Loucy (cell line): Measurements from ENCODE around the gene TTLL5.

Source experiments
- H2AFZ ChIP-seq: fragments of 200-600 bp; sonication (generic); 2 replicates; pipeline ENCODE4 v1.6.0; 2016; ENCODE audit warnings: antibody characterized with exemption, mild to moderate bottlenecking, low read length, moderate library complexity
- H3F3A ChIP-seq: fragments of 200-600 bp; 2 replicates; pipeline ENCODE4 v1.6.0; 2016; ENCODE audit warnings: antibody characterized with exemption, low read depth, mild to moderate bottlenecking
- H3K27me3 ChIP-seq: fragments of 200-600 bp; sonication (generic); 2 replicates; pipeline ENCODE4 v1.6.1; 2014; ENCODE audit warnings: low read length, mild to moderate bottlenecking; ENCODE audit not compliant: insufficient read depth, poor library complexity, severe bottlenecking
- H3K36me3 ChIP-seq: fragments of 200-600 bp; sonication (generic); 2 replicates; pipeline ENCODE4 v1.6.1; 2016; ENCODE audit warnings: low read length; ENCODE audit not compliant: insufficient read depth
- H3K4me1 ChIP-seq: fragments of 200-600 bp; sonication (generic); 2 replicates; pipeline ENCODE4 v1.5.1; 2014; ENCODE audit warnings: low read length, mild to moderate bottlenecking; ENCODE audit not compliant: insufficient read depth, poor library complexity, severe bottlenecking
- H3K4me2 ChIP-seq: fragments of 200-600 bp; sonication (generic); 2 replicates; pipeline ENCODE4 v1.6.0; 2014; ENCODE audit warnings: antibody characterized with exemption, low read length, low read depth, mild to moderate bottlenecking; ENCODE audit not compliant: poor library complexity, severe bottlenecking
- H3K4me3 ChIP-seq: fragments of 200-600 bp; sonication (generic); 2 replicates; pipeline ENCODE4 v1.5.1; 2014; ENCODE audit warnings: low read length, mild to moderate bottlenecking, mixed read lengths; ENCODE audit not compliant: poor library complexity, severe bottlenecking
- H3K79me2 ChIP-seq: fragments of 200-600 bp; sonication (generic); 2 replicates; pipeline ENCODE4 v1.6.1; 2014; ENCODE audit warnings: low read length; ENCODE audit not compliant: insufficient read depth
- H3K9ac ChIP-seq: fragments of 200-600 bp; sonication (generic); 2 replicates; pipeline ENCODE4 v1.6.0; 2014; ENCODE audit warnings: mild to moderate bottlenecking, low read depth, low read length, moderate library complexity; ENCODE audit not compliant: poor library complexity, severe bottlenecking
- H3K9me2 ChIP-seq: fragments of 200-600 bp; sonication (generic); replicated peaks from 2 replicates; pipeline ENCODE4 v1.6.1; 2016; ENCODE audit warnings: low read depth, low read length, mixed read lengths
- H3K9me3 ChIP-seq: fragments of 200-600 bp; sonication (generic); 2 replicates; pipeline ENCODE4 v1.6.1; 2014; ENCODE audit warnings: mild to moderate bottlenecking, antibody characterized with exemption, low read length, low read depth; ENCODE audit not compliant: insufficient read depth
- H4K20me1 ChIP-seq: fragments of 200-600 bp; sonication (generic); 2 replicates; pipeline ENCODE4 v1.6.0; 2014; ENCODE audit warnings: antibody characterized with exemption, low read length, mild to moderate bottlenecking; ENCODE audit not compliant: insufficient read depth, poor library complexity, severe bottlenecking
- EZH2phosphoT487 ChIP-seq: fragments of 200-600 bp; IDR thresholded peaks from 2 replicates; pipeline ENCODE4 v1.6.1; 2018; ENCODE audit warnings: antibody characterized with exemption, mild to moderate bottlenecking, moderate library complexity, borderline replicate concordance
- TF ChIP-seq, protein P1 (sequence below): fragments of 200-600 bp; sonication (generic); conservative IDR thresholded peaks from 2 replicates; pipeline ENCODE4 v1.5.1; 2014; ENCODE audit warnings: mild to moderate bottlenecking, antibody characterized with exemption, low read length

TTLL5 gene

DNA sequence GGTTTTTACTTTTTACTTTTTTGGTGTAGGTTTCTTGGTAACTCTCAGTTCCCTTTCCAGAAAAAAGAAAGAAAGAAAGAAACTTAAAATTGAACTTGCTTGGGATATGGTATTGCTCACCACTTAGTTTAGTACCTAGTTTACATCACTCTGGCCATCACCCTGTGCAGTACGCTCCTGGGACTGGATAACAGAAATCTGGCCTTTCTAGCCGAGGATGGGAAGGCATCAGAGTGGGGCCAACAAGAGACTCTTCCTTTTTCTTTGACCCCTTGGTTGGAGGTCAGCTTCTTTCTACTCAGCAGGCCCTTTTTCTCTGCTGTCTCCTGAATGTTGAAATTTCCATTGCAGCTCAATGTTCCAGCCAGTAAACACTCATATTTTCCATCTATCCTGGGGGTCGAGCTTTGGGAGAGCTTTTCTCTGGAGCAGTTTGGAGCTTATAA, 164.1 kb downstream of the TTLL5 start:
- no peaks in the 10 kb centered on the region for H3K9me3 ChIP-seq
- H3K27me3 ChIP-seq, result no peaks in the 10 kb centered on the region
- no peaks in the 10 kb centered on the region for H3K79me2 ChIP-seq
- no peak overlapping the region for H3K4me3 ChIP-seq
- no peak overlapping the region for H3K9ac ChIP-seq
- no peaks in the 10 kb centered on the region for H3K9me2 ChIP-seq
- H3K4me1 ChIP-seq, result peaks cover 6% of the 10 kb centered on the region
- no peaks in the 10 kb centered on the region for H4K20me1 ChIP-seq
- peaks cover 15% of the 10 kb centered on the region; the same call in 1 of the 2 replicates for H3K36me3 ChIP-seq
- TF ChIP-seq EZH2phosphoT487, result no peak
- TF ChIP-seq, protein P1, sequence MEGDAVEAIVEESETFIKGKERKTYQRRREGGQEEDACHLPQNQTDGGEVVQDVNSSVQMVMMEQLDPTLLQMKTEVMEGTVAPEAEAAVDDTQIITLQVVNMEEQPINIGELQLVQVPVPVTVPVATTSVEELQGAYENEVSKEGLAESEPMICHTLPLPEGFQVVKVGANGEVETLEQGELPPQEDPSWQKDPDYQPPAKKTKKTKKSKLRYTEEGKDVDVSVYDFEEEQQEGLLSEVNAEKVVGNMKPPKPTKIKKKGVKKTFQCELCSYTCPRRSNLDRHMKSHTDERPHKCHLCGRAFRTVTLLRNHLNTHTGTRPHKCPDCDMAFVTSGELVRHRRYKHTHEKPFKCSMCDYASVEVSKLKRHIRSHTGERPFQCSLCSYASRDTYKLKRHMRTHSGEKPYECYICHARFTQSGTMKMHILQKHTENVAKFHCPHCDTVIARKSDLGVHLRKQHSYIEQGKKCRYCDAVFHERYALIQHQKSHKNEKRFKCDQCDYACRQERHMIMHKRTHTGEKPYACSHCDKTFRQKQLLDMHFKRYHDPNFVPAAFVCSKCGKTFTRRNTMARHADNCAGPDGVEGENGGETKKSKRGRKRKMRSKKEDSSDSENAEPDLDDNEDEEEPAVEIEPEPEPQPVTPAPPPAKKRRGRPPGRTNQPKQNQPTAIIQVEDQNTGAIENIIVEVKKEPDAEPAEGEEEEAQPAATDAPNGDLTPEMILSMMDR, result no peak
- no peaks in the 10 kb centered on the region for H3F3A ChIP-seq
- no peak overlapping the region for H3K4me2 ChIP-seq
- H2AFZ ChIP-seq, result no peak overlapping the region

DNA sequence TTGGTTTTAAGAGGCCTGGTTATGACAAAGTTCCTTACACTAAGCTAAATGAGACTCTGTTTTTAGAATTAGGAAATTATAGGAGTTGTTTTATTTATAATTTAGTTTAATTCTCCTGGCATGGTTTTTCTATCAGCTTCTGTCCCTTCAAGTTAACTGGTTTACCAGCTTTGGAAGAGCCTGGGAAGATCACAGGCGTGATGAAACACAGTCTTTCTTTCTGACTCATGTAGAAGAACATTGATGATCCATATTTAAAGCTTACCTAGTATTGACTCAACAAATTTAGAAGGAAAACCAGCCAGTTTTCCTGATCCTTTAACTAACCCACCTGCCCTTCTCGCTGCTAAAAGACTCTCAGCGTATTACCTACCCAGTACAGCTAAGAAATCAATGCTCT, 165.6 kb downstream of the TTLL5 start:
- Histone ChIP-seq H3K4me3 (no peak overlapping the region), H3K4me1 (peaks cover 13% of the 10 kb centered on the region), H3K9me2 (no peaks in the 10 kb centered on the region), H2AFZ (no peak overlapping the region), H4K20me1 (no peaks in the 10 kb centered on the region), H3K36me3 (peaks cover 4% of the 10 kb centered on the region; the same call in 1 of the 2 replicates), H3K27me3 (no peaks in the 10 kb centered on the region), H3K9me3 (no peaks in the 10 kb centered on the region), H3K4me2 (no peak overlapping the region), H3F3A (no peaks in the 10 kb centered on the region), H3K79me2 (no peaks in the 10 kb centered on the region), H3K9ac (no peak overlapping the region)
- TF ChIP-seq, protein P1, result no peak
- TF ChIP-seq EZH2phosphoT487, result no peak

DNA sequence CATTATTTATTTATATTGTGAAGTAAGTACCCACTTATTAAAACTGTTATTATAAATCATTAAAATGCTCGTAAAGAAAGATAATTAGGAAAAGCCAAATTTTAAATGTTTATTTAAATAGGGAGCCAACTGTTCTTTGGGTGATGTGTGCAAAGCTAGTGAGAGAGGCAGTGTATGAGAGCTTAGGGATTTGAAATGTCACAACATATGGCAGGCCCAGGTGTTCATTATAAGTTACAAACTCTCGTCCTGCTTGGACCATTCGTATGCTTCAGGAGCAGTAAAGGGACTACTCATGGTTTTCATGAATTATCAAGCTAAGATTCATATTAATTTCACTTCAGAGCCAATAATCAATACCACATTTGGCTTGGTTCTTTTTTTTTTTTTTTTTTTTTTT, 166.3 kb downstream of the TTLL5 start:
- Histone ChIP-seq H2AFZ (no peak overlapping the region), H3F3A (no peaks in the 10 kb centered on the region), H4K20me1 (no peaks in the 10 kb centered on the region), H3K9me2 (no peaks in the 10 kb centered on the region), H3K79me2 (no peaks in the 10 kb centered on the region), H3K4me3 (no peak overlapping the region), H3K9ac (no peak overlapping the region), H3K36me3 (no peaks in the 10 kb centered on the region), H3K4me2 (no peak overlapping the region), H3K9me3 (no peaks in the 10 kb centered on the region), H3K4me1 (peaks cover 20% of the 10 kb centered on the region), H3K27me3 (no peaks in the 10 kb centered on the region)
- TF ChIP-seq, protein P1, result no peak
- no peak for TF ChIP-seq EZH2phosphoT487
